Colon (tissue), 2 donors: ENCODE results near the gene RAB11FIP3.
"Not testable (repeated sequence)": the region's sequence is repeated elsewhere in the genome, so short reads cannot be mapped to it uniquely, and the experiment has no call there.

Experiments
- FAIRE-seq: peaks from 2 replicates; lab custom pipeline; 2012; peaks lifted over from hg19 to GRCh38; lab: Jason Lieb, UNC
- donor health status: control.
- donor health status: control.

Gene RAB11FIP3

DNA sequence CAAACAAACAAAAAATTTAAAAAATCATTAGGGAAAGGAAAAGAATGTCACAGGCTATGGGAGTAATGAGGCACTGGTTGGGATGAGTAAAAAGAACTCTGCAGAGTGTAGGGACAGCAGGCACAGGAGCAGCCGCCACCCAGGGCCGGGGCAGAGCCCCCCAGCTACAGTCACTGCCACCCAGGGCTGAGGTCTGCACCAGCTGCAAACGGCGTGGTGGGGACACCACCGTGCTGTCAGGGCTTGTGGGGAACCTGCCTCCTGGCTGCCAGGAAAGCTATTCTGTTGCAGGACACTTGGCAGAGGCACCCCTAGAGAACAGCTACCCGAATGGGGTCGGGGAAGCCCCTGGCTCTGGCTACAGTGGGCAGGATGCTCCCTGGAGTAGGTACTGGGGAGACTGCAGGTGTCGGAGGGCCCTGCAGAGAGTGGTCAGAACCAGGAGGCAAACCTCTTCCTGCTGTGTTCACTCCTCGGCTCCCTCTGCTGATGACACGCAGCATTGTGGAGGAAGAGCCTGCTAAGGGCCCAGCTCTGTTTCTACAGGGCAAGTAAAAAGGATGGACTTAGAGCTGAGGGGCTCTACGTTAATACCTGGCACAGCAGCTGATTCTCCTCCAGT is 69.8 kb downstream of the RAB11FIP3 start:
- no peak for FAIRE-seq

DNA sequence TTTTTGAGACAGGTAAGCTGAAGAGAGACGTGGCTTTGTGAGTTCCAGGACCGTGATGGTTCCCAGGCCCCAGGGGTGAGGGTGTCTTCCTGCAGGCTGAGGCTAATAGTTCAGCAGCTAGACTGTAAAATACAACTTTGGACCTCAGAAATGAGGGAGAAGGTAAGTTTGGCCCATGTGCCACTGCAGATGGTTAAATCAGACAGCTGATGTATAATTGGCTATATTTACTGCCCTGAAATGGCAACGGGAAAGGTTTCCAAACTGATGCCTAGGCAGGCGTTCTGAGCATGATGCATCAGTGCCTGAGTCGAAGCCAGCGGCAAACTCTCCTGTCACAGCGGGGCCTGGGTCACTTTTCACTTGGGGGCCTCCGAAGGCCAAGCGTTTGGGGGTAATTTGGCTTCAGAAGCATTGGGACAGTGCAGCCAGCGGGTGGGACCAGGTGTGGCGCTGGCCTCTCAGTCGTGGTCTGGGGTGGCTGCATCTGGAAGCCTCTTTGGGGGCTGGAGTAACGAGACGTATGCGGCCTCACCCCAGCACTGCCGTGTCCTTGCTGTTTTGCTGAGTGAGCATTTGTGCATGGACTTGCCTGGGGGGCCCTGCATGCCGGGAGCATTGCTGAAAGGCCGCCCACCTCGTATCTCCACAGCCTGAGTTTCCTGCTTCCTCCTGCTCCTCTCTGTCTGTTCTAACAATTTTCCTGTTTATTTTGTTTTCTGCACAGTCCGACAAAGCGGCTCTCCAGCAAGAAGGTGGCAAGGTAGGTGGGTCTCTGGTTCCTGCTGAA is 70.8 kb downstream of the RAB11FIP3 start:
- no peak for FAIRE-seq

- FAIRE-seq: no peak
These were observed 71.8 kb downstream of the RAB11FIP3 start for GRCh38 chr16:497258-497657.

- FAIRE-seq: no peak
These were observed 74.5 kb downstream of the RAB11FIP3 start for GRCh38 chr16:499924-500323.

- no peak for FAIRE-seq
These were observed 75.3 kb downstream of the RAB11FIP3 start for GRCh38 chr16:500709-501108.

- no peak for FAIRE-seq
These were observed 76.9 kb downstream of the RAB11FIP3 start for GRCh38 chr16:502179-502943.

GRCh38 chr16:503150-504071 is 78.0 kb downstream of the RAB11FIP3 start:
- no peak for FAIRE-seq

DNA sequence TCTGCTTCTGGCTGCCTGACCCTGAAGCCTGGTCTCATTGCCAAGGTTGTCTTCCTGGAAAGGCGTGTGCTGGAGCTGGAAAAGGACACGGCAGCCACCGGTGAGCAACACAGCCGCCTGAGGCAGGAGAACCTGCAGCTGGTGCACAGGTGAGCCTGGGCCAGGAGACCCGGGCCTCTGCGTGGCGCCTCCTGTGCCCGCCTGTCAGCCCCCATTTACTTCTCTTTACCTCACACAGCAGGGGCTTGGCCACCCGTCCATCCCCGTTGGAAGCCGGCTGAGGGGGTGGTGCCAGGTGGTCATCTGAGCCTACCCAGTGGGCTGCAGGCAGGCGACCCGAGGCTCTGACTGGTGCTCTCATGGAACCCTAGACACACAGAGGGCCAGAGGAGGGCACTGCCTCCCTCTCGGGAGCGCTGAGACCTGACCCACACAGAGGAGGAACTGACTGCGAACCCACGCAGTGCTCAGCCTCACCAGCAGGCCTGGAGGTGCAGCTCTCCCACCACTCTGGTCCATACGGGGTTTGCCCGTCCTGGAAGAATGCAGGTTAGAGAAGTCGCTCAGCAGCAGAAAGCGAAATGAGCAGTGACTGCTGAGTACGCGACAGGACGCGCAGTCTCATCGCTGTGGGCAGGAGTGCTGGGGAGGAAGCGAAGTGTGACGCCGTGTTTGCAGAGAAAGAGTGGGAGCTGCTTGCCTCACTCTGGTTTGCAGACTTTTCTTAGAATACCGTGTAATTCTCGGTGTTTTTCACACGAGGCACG is 80.2 kb downstream of the RAB11FIP3 start:
- FAIRE-seq: no peak

DNA sequence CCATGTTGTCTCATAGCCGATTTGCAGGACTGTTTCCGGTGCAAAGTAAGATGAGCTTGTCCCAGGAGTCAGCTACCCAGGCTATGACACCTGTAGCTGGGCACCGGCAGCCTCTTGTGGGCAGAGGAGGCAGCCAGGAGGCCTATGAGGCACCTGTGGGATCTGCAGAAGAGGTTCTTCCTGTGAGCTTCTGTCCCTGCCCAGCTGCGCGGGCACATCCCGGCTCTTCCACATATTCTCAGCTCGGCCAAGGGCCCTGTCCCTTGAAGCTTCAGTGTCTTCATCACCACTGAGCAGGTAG is 80.7 kb downstream of the RAB11FIP3 start:
- FAIRE-seq: no peak

- not testable (repeated sequence) for FAIRE-seq
These were observed 82.1 kb downstream of the RAB11FIP3 start for GRCh38 chr16:507527-507926.

DNA sequence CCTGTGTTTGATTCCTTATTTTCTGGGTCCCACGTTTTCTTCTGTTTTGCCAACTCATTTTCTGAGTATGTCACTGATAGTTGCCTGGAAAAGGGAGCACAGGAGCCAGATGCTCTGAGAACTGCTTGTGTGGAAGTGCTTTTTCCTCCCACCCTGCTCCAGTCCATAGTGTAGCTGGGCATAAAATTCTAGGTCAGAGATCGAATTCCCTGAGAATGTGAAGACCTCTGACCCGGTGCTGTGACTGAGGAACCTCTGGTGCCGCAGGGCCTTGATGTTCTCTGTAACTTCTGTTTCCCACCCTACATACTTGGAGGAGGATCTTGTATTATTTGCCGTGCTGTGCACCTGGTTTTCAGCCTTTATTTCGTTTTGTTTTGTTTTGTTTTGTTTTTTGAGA is 82.5 kb downstream of the RAB11FIP3 start:
- no peak for FAIRE-seq

DNA sequence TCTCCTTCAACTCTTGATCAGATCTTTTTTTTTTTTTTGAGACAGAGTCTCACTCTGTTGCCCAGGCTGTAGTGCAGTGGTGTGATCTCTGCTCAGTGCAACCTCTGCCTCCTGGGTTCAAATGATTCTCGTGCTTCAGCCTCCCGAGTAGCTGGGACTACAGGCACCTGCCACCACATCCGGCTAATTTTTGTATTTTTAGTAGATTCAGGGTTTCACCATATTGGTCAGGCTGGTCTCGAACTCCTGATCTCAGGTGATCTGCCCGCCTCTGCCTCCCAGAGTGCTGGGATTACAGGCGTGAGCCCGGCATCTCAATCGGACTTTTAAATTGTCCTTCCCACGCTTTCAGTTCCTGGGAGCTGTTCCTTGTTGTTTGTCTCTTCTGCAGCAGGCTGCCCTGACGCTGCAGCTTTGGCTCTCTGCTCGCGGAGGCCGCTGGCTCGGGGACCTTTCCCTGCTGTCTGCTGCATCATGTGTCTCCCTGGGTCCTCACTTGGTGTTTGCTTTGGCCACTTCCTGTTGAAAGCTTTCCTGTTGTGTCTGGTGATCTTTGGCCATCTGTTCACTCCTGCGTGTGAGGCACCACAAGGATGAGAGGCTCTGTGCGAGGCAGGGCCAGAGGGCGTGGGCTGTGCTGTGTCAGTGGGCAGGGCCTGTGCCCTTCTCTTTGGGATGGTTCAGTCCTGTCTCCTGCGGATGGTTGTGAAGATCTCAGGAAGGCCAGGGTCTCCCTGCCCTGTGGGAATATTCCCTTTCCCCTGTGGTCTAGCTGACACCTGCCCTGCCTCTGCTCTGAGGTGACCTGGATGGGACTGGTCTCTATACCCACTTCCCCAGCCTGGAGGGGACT is 83.7 kb downstream of the RAB11FIP3 start:
- FAIRE-seq: no peak

- FAIRE-seq: no peak
These were observed 84.8 kb downstream of the RAB11FIP3 start for GRCh38 chr16:510066-510825.

- FAIRE-seq: no peak
These were observed 87.4 kb downstream of the RAB11FIP3 start for GRCh38 chr16:512802-513201.

- FAIRE-seq: no peak
These were observed 88.5 kb downstream of the RAB11FIP3 start for GRCh38 chr16:513950-514349.

- no peak for FAIRE-seq
These were observed 89.9 kb downstream of the RAB11FIP3 start for GRCh38 chr16:515175-515938.

- FAIRE-seq: no peak
These were observed 90.4 kb downstream of the RAB11FIP3 start for GRCh38 chr16:515939-516226.

DNA sequence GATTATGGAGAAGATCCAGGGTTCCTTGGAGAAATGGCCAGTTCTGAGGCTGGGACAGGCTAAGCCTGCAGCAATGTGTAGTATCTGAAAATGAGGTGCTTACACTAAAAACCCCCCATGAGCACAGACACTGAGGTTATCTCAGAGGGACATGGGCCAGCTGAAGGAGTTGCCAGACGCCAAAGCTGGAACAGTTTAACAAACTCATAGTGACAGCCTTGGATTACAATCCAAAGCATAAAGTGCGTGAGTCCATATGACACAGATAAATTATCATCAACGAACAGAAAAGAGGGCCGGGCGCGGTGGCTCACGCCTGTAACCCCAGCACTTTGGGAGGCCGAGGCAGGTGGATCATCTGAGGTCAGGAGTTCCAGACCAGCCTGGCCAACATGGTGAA is 90.9 kb downstream of the RAB11FIP3 start:
- no peak for FAIRE-seq

DNA sequence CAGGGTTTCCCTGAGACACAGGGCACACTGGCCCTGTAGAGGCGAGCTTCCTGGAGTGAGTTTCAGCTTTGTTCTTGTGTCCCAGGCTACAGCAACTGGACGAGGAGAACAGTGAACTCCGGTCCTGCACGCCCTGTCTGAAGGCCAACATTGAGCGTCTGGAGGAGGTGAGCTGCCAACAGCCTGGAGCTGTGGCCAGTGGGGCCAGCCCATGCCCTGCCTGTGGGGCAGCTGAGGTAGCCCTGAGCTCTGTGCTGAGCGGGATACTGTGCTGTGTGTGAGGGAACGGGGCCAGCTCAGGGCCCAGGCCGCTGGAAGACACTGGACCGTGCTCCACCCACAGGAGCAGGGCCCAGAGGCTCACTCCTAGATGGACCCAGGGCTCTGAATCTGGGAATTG is 93.4 kb downstream of the RAB11FIP3 start:
- no peak for FAIRE-seq
